Motor neuron (in vitro differentiated cells): ENCODE measurements around the gene PNPLA2. TPM values are rescaled to one million over a fixed set of nuclear protein-coding genes. Genes with fewer than 3 reads are reported as not detected.

Experiments
- ATAC-seq, 8 experiments: fragments of 200-7000 bp; cut with Tn5 transposase; replicated peaks in 6 of 8; 2 replicates each; pipeline ENCODE4 v1.8.0; 2021; ENCODE audit warnings: mild to moderate bottlenecking in 8 of 8, moderate library complexity in 8 of 8
- H3K27ac ChIP-seq, 2 donors: fragments of 250-450 bp; sonication (Bioruptor Pico); 2 replicates each; pipeline ENCODE4 v1.9.0; 2021; ENCODE audit warnings: antibody characterized with exemption in 2 of 2, mild to moderate bottlenecking in 2 of 2, moderate library complexity in 1 of 2
- H3K4me1 ChIP-seq, 2 donors: fragments of 250-450 bp; sonication (Bioruptor Pico); replicated peaks in 1 of 2; 2 replicates each; pipeline ENCODE4 v1.6.1; 2021; ENCODE audit warnings: antibody characterized with exemption in 2 of 2, mild to moderate bottlenecking in 2 of 2, moderate library complexity in 1 of 2
- H3K4me3 ChIP-seq, 5 donors: fragments of 250-450 bp; sonication (Bioruptor Pico); 2 replicates each; pipeline ENCODE4 v1.9.0; 2021; ENCODE audit warnings: antibody characterized with exemption in 5 of 5, mild to moderate bottlenecking in 5 of 5, moderate library complexity in 4 of 5
- WGBS, 10 experiments: fragments of 450-650 bp; shearing (Covaris generic); methylation state at CpG; one replicate each; pipeline ENCODE4 v1.0.0; 2022; 5-methylcytosine and 5-hydroxymethylcytosine counted together
- in situ Hi-C, 9 experiments: fragments of 400-800 bp; cut with MboI; loops; one replicate each; pipeline ENCODE4 v1.15.0; 2021; ENCODE audit warnings: low sequenced_read_pairs in 9 of 9, low pct_unique_long_range_greater_than_20kb in 2 of 9; ENCODE audit not compliant: unreplicated experiment in 9 of 9
- total RNA-seq, 8 experiments: library from RNA; unstranded; fragments of 300-600 nt; gene quantifications; 2 replicates each; pipeline versions ENCODE4 v1.2.3 to v1.2.4, GENCODE V29; 2022

Gene PNPLA2
- total RNA-seq, 8 experiments from 2014 or later, result 5.2 to 58.7 (median 13.1) TPM

DNA sequence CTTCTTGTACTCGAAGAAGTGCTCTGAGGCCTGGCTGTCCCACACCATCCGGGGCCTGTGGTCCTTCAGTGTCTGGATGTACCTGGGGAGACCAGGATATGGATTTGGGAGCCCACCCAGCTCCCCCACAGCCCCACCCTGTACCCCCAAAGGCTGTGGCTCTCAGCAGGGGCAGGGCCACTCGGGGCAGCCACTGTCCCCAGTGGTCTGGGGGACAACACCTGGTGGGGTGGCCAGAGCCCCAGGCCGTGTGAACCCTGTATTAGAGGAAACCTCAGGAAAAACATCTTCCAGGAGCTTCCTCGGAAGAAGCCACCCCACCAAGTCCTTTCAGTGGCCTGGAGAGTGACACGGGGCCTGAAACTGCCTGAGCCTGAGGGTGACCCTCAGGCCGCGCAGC, 51.7 kb downstream of the PNPLA2 start:
- peak in 1 of 8 experiments; percentile 2 for ATAC-seq
- in situ Hi-C loops, result no loop called here
- 60 to 93% (median 83%) methylated on average over 1 to 3 of the region's 8 CpGs; no CpG with 5 or more reads in 7 of the 10 experiments for WGBS, 10 experiments

GRCh38 chr11:871472-871871, 52.8 kb downstream of the PNPLA2 start:
- WGBS, 10 experiments, result 60 to 90% (median 80%) methylated on average over 1 to 2 of the region's 9 CpGs; no CpG with 5 or more reads in 7 of the 10 experiments
- in situ Hi-C loops, result no loop called here

More for the DNA sequence above, 51.7 kb downstream of the PNPLA2 start:
- Histone ChIP-seq H3K4me1 (peaks cover 10% of the 10 kb centered on the region in 2 donors), H3K27ac (peak overlapping the region in 1 of 2 donors; percentile 52), H3K4me3 (no peak overlapping the region)

GRCh38 chr11:872799-873198, 54.1 kb downstream of the PNPLA2 start:
- 92 to 93% methylated on average over 3 to 4 of the region's 9 CpGs; no CpG with 5 or more reads in 8 of the 10 experiments for WGBS, 10 experiments

More at GRCh38 chr11:871472-871871, 52.8 kb downstream of the PNPLA2 start:
- Histone ChIP-seq H3K4me1 (peaks cover 10% of the 10 kb centered on the region in 2 donors), H3K27ac (no peak overlapping the region), H3K4me3 (no peak overlapping the region)
- ATAC-seq, result no peak

GRCh38 chr11:873706-874105, 55.0 kb downstream of the PNPLA2 start:
- ATAC-seq, result no peak
- in situ Hi-C loops, result no loop called here
- Histone ChIP-seq H3K4me3 (no peak overlapping the region), H3K27ac (no peak overlapping the region), H3K4me1 (peaks cover 10% of the 10 kb centered on the region in 2 donors)
- 33 to 95% (median 83%) methylated on average over 2 to 10 of the region's 12 CpGs; no CpG with 5 or more reads in 3 of the 10 experiments for WGBS, 10 experiments

More at GRCh38 chr11:872799-873198, 54.1 kb downstream of the PNPLA2 start:
- Histone ChIP-seq H3K4me3 (no peak overlapping the region), H3K4me1 (peaks cover 10% of the 10 kb centered on the region in 2 donors), H3K27ac (no peak overlapping the region)
- ATAC-seq, result no peak
- in situ Hi-C loops, result no loop called here

Other genes starting within 250 kb of the PNPLA2 start
- gene PHRF1, start 242.4 kb upstream of the PNPLA2 start, total RNA-seq, result 10 to 100 TPM; 11.9 to 32.0 (median 16.0) TPM
- 10 to 100 TPM; 10.2 to 27.9 (median 17.0) TPM for gene IRF7, start 203.0 kb upstream of the PNPLA2 start, total RNA-seq
- 1 to 10 TPM in 3 of 8 experiments, under 1 TPM in 5; 0.31 to 1.3 (median 0.51) TPM for gene CDHR5, start 194.0 kb upstream of the PNPLA2 start, total RNA-seq
- gene SCT, start 191.7 kb upstream of the PNPLA2 start, total RNA-seq, result not detected
- gene DRD4, start 181.6 kb upstream of the PNPLA2 start, total RNA-seq, result 1 to 10 TPM in 1 of 8 experiments, under 1 TPM in 4, not detected in 3; 0.22 to 1.8 (median 0.93) TPM
- gene DEAF1, start 123.7 kb upstream of the PNPLA2 start, total RNA-seq, result 10 to 100 TPM; 38.5 to 81.6 (median 54.3) TPM
- 10 to 100 TPM; 11.8 to 47.1 (median 20.9) TPM for gene TMEM80, start 123.1 kb upstream of the PNPLA2 start, total RNA-seq
- 10 to 100 TPM in 3 of 8 experiments, 1 to 10 TPM in 5; 1.2 to 41.9 (median 7.9) TPM for gene EPS8L2, start 112.7 kb upstream of the PNPLA2 start, total RNA-seq
- gene TALDO1, start 71.5 kb upstream of the PNPLA2 start, total RNA-seq, result 100 to 1,000 TPM in 3 of 8 experiments, 10 to 100 TPM in 5; 62.3 to 304 (median 94.6) TPM
- 10 to 100 TPM; 22.8 to 70.1 (median 38.0) TPM for gene GATD1, start 41.4 kb upstream of the PNPLA2 start, total RNA-seq
- gene CEND1, start 28.8 kb upstream of the PNPLA2 start, total RNA-seq, result 10 to 100 TPM in 5 of 8 experiments, 1 to 10 TPM in 3; 1.8 to 21.7 (median 15.3) TPM
- gene SLC25A22, start 20.6 kb upstream of the PNPLA2 start, total RNA-seq, result 10 to 100 TPM; 21.4 to 45.6 (median 31.7) TPM
- 10 to 100 TPM in 6 of 8 experiments, 1 to 10 TPM in 2; 9.0 to 20.0 (median 12.4) TPM for gene PIDD1, start 13.7 kb upstream of the PNPLA2 start, total RNA-seq
- gene RPLP2, start 8.9 kb upstream of the PNPLA2 start, total RNA-seq, result 1,000 to 10,000 TPM; 1,135 to 2,145 (median 1,757) TPM
- gene CRACR2B, start 9.0 kb downstream of the PNPLA2 start, total RNA-seq, result 10 to 100 TPM in 2 of 8 experiments, 1 to 10 TPM in 6; 3.7 to 15.5 (median 4.8) TPM
- gene CD151, start 14.0 kb downstream of the PNPLA2 start, total RNA-seq, result 100 to 1,000 TPM in 4 of 8 experiments, 10 to 100 TPM in 4; 43.0 to 311 (median 121) TPM
- gene POLR2L, start 23.6 kb downstream of the PNPLA2 start, total RNA-seq, result 100 to 1,000 TPM in 5 of 8 experiments, 10 to 100 TPM in 3; 51.4 to 290 (median 137) TPM
- 100 to 1,000 TPM in 1 of 8 experiments, 10 to 100 TPM in 7; 30.9 to 110 (median 41.9) TPM for gene TSPAN4, start 23.9 kb downstream of the PNPLA2 start, total RNA-seq
- gene CHID1, start 91.9 kb downstream of the PNPLA2 start, total RNA-seq, result 10 to 100 TPM; 48.5 to 96.3 (median 66.8) TPM
- 10 to 100 TPM; 31.3 to 78.4 (median 45.8) TPM for gene AP2A2, start 107.0 kb downstream of the PNPLA2 start, total RNA-seq
- 1 to 10 TPM in 3 of 8 experiments, under 1 TPM in 5; under 0.01 to 1.9 (median 0.82) TPM for gene MUC6, start 217.8 kb downstream of the PNPLA2 start, total RNA-seq